Measurements from ENCODE around the gene PTPN14. TPM values are rescaled to one million over a fixed set of nuclear protein-coding genes. Genes with fewer than 3 reads are reported as not detected.

The PTPN14 gene
- total RNA-seq, 1 experiment from 2014 or later, result 243 TPM

DNA sequence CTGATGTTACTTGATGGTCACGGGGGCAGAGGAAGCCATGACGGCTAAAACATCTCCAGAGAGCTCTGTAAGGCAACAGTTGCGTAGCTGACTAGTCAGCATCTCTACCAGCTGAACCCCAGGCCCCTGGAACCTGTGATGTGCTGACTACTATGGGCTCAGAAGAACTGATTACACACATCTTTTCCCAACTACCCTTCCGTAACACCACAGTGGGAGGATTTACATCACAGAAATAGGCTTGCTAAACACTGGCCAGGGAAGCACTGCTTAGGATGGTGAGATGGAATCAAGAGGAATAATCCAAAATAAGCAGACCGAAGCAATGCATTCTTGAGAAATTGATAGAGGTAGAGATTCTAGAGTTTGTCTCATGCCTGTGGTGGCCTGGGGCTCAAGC is 148.0 kb downstream of the PTPN14 start:
- intact Hi-C loops (cut with micrococcal nuclease), result no loop called here
- H3K36me3 Mint-ChIP-seq (ENCODE audit: insufficient read depth, unreplicated experiment), result peaks cover 59% of the 10 kb centered on the region
- H3K4me3 Mint-ChIP-seq (ENCODE audit: unreplicated experiment), result no peak overlapping the region
- DNase-seq (ENCODE audit: unreplicated experiment), result no peak
- ChIA-PET POLR2A (interaction anchor here (0.7 to 6.8 kb wide), 15 partner anchors 9 to 199 kb away, joined by 3 to 68 read pairs (median 6); partner anchors contain the start of genes CENPF and PTPN14), CTCF (interaction anchor here (0.7 to 5.0 kb wide), 18 partner anchors 10 to 1271 kb away, joined by 3 to 31 read pairs (median 4); no protein-coding TSS in a partner anchor)
- H3K27me3 Mint-ChIP-seq (ENCODE audit: insufficient read depth, unreplicated experiment), result no peaks in the 10 kb centered on the region
- peak overlapping the region; percentile 27 for H3K27ac Mint-ChIP-seq (ENCODE audit: low read depth, unreplicated experiment)
- no TSS peak for BruUV-seq (replicated peaks)
- H3K9me3 Mint-ChIP-seq (ENCODE audit: unreplicated experiment), result no peaks in the 10 kb centered on the region
- peaks cover 24% of the 10 kb centered on the region for H3K4me1 Mint-ChIP-seq (ENCODE audit: insufficient read depth, unreplicated experiment)
- TF ChIP-seq, protein P1, sequence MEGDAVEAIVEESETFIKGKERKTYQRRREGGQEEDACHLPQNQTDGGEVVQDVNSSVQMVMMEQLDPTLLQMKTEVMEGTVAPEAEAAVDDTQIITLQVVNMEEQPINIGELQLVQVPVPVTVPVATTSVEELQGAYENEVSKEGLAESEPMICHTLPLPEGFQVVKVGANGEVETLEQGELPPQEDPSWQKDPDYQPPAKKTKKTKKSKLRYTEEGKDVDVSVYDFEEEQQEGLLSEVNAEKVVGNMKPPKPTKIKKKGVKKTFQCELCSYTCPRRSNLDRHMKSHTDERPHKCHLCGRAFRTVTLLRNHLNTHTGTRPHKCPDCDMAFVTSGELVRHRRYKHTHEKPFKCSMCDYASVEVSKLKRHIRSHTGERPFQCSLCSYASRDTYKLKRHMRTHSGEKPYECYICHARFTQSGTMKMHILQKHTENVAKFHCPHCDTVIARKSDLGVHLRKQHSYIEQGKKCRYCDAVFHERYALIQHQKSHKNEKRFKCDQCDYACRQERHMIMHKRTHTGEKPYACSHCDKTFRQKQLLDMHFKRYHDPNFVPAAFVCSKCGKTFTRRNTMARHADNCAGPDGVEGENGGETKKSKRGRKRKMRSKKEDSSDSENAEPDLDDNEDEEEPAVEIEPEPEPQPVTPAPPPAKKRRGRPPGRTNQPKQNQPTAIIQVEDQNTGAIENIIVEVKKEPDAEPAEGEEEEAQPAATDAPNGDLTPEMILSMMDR (IDR thresholded peaks at IDR 0.05; ENCODE audit: unreplicated experiment), result no peak

DNA sequence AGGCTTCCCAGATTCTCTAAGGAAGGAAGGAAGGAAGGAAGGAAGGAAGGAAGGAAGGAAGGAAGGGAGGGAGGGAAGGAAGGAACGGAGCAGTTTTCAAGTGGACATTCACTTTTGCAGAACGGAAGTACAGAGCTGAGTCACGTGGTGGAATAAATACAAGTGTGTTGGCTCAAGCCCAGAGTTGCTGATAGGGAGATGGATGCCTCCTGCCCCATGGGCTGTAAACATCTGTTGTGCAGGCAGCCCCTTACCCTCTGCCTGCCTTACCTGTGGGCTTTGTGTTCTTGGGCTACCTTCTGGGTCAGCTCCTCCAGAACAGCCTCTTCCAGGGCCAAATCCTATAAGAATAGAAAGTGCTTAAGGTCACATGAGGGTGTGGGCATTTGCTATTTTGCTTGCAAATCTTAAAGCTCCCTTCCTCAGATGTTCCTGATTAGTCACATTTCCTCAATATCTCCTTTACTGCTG is 148.8 kb downstream of the PTPN14 start:
- intact Hi-C loops (cut with micrococcal nuclease), result no loop called here
- H3K27ac Mint-ChIP-seq (ENCODE audit: low read depth, unreplicated experiment), result no peak overlapping the region
- POLR2A ChIA-PET, result interaction anchor here (0.7 to 6.8 kb wide), 14 partner anchors 8 to 200 kb away, joined by 3 to 68 read pairs (median 5); partner anchors contain the start of genes CENPF and PTPN14
- DNase-seq (ENCODE audit: unreplicated experiment), result peak; percentile 38
- TF ChIP-seq, protein P1 (IDR thresholded peaks at IDR 0.05; ENCODE audit: unreplicated experiment), result no peak
- H3K9me3 Mint-ChIP-seq (ENCODE audit: unreplicated experiment), result no peaks in the 10 kb centered on the region
- CTCF ChIA-PET, result interaction anchor here (0.6 to 5.0 kb wide), 11 partner anchors 11 to 218 kb away, joined by 3 to 31 read pairs (median 3); no protein-coding TSS in a partner anchor
- no peak overlapping the region for H3K4me3 Mint-ChIP-seq (ENCODE audit: unreplicated experiment)
- no peaks in the 10 kb centered on the region for H3K27me3 Mint-ChIP-seq (ENCODE audit: insufficient read depth, unreplicated experiment)
- H3K36me3 Mint-ChIP-seq (ENCODE audit: insufficient read depth, unreplicated experiment), result peaks cover 67% of the 10 kb centered on the region
- H3K4me1 Mint-ChIP-seq (ENCODE audit: insufficient read depth, unreplicated experiment), result peaks cover 24% of the 10 kb centered on the region
- BruUV-seq (replicated peaks), result no TSS peak

DNA sequence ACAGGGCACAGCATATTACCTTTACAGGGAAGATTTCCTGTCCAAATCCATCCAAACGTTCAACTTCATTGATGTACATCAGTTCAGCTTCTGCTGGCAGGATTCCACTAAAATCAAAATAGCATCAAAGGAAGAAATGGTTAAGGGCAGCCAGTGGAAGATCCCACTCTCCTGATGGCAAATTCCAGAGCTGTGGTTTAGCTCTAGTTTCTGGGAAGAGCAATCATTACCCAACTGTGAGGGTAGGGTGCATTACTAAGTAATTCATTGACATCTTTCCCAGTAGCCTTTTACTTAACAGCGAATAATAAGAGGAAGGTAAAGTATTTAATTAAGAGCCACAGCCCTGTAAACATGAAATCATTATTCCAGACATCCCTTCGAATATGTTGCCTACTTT is 149.7 kb downstream of the PTPN14 start:
- intact Hi-C loops (cut with micrococcal nuclease), result no loop called here
- Mint-ChIP-seq H3K9me3 (ENCODE audit: unreplicated experiment) (no peaks in the 10 kb centered on the region), H3K36me3 (ENCODE audit: insufficient read depth, unreplicated experiment) (peaks cover 77% of the 10 kb centered on the region), H3K4me3 (ENCODE audit: unreplicated experiment) (no peak overlapping the region), H3K27ac (ENCODE audit: low read depth, unreplicated experiment) (no peak overlapping the region), H3K27me3 (ENCODE audit: insufficient read depth, unreplicated experiment) (no peaks in the 10 kb centered on the region), H3K4me1 (ENCODE audit: insufficient read depth, unreplicated experiment) (peaks cover 24% of the 10 kb centered on the region)
- BruUV-seq (replicated peaks), result no TSS peak
- CTCF ChIA-PET, result interaction anchor here (0.6 to 5.0 kb wide), 8 partner anchors 9 to 219 kb away, joined by 3 to 31 read pairs (median 4); no protein-coding TSS in a partner anchor
- no peak for DNase-seq (ENCODE audit: unreplicated experiment)
- POLR2A ChIA-PET, result interaction anchor here (1.0 to 2.5 kb wide), 9 partner anchors 12 to 87 kb away, joined by 3 to 11 read pairs (median 5); no protein-coding TSS in a partner anchor
- TF ChIP-seq, protein P1 (IDR thresholded peaks at IDR 0.05; ENCODE audit: unreplicated experiment), result no peak

DNA sequence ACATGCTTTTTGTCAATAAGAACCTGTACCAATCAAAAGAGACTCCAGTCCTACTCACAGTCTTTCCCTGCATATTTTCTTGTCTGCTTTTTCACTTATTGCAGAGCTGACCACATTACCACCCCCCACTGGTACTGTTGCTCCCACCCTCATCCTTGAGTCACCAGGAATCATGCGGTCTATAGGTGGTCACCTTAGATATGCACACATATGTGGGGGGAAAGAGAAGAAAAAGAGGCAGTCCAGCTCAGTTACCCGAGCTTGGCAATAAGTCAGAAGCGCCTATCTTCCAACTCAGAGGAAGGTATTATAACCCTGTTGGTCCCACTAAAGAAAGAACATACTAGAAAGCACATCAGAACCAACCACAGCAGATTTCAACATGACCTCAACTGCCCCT is 151.3 kb downstream of the PTPN14 start:
- intact Hi-C loops (cut with micrococcal nuclease), result no loop called here
- CTCF ChIA-PET, result interaction anchor here (1.2 to 5.0 kb wide), 5 partner anchors 12 to 192 kb away, joined by 3 to 31 read pairs (median 4); no protein-coding TSS in a partner anchor

More for the DNA sequence above, 151.3 kb downstream of the PTPN14 start:
- TF ChIP-seq, protein P1 (IDR thresholded peaks at IDR 0.05; ENCODE audit: unreplicated experiment), result no peak
- H3K4me1 Mint-ChIP-seq (ENCODE audit: insufficient read depth, unreplicated experiment), result peaks cover 29% of the 10 kb centered on the region
- BruUV-seq (replicated peaks), result no TSS peak
- no peaks in the 10 kb centered on the region for H3K27me3 Mint-ChIP-seq (ENCODE audit: insufficient read depth, unreplicated experiment)
- POLR2A ChIA-PET, result interaction anchor here (0.6 to 2.5 kb wide), 9 partner anchors 12 to 182 kb away, joined by 3 to 11 read pairs (median 4); no protein-coding TSS in a partner anchor
- no peaks in the 10 kb centered on the region for H3K9me3 Mint-ChIP-seq (ENCODE audit: unreplicated experiment)
- no peak overlapping the region for H3K4me3 Mint-ChIP-seq (ENCODE audit: unreplicated experiment)
- peaks cover 92% of the 10 kb centered on the region for H3K36me3 Mint-ChIP-seq (ENCODE audit: insufficient read depth, unreplicated experiment)
- no peak overlapping the region for H3K27ac Mint-ChIP-seq (ENCODE audit: low read depth, unreplicated experiment)
- no peak for DNase-seq (ENCODE audit: unreplicated experiment)

Data from MCF 10A (cell line).